ENCODE results near the gene BORCS8.
A peak's percentile ranks its signal among the peaks of the same experiment; 100 is the strongest.
"Not testable (repeated sequence)": the region's sequence is repeated elsewhere in the genome, so short reads cannot be mapped to it uniquely, and the experiment has no call there.

The BORCS8 gene

GRCh38 chr19:19152668-19153384 lies 39.1 kb downstream of the BORCS8 start:
- TF ChIP-seq ZFX (IDR thresholded peaks at IDR 0.05) (no peak), CTCF (conservative IDR thresholded peaks at IDR 0.05) (no peak)
- H3K27ac ChIP-seq, result no peak overlapping the region

GRCh38 chr19:19151418-19151817 lies 40.5 kb downstream of the BORCS8 start:
- H3K27ac ChIP-seq, result no peak overlapping the region

GRCh38 chr19:19149435-19149834 lies 42.5 kb downstream of the BORCS8 start:
- H3K27ac ChIP-seq, result no peak overlapping the region
- TF ChIP-seq ZFX (IDR thresholded peaks at IDR 0.05) (no peak), CTCF (conservative IDR thresholded peaks at IDR 0.05) (no peak)

More at GRCh38 chr19:19151418-19151817, 40.5 kb downstream of the BORCS8 start:
- TF ChIP-seq CTCF (conservative IDR thresholded peaks at IDR 0.05), result no peak
- TF ChIP-seq ZFX (IDR thresholded peaks at IDR 0.05), result no peak

- H3K27ac ChIP-seq, result not testable (repeated sequence)
Measured at GRCh38 chr19:19148504-19148903, 43.4 kb downstream of the BORCS8 start.

- H3K27ac ChIP-seq, result no peak overlapping the region
- TF ChIP-seq ZFX (IDR thresholded peaks at IDR 0.05) (no peak), CTCF (conservative IDR thresholded peaks at IDR 0.05) (no peak)
Measured at GRCh38 chr19:19147344-19147743, 44.6 kb downstream of the BORCS8 start.

GRCh38 chr19:19146865-19147264 lies 45.1 kb downstream of the BORCS8 start:
- no peak for TF ChIP-seq CTCF (conservative IDR thresholded peaks at IDR 0.05)
- TF ChIP-seq ZFX (IDR thresholded peaks at IDR 0.05), result no peak
- no peak overlapping the region for H3K27ac ChIP-seq

GRCh38 chr19:19145684-19146608 lies 46.0 kb downstream of the BORCS8 start:
- no peak overlapping the region for H3K27ac ChIP-seq
- TF ChIP-seq CTCF (conservative IDR thresholded peaks at IDR 0.05), result peak; percentile 95
- no peak for TF ChIP-seq ZFX (IDR thresholded peaks at IDR 0.05)

All from C4-2B (cell line).